AG09309 (cell line): Measurements from ENCODE around the gene AK9.
A peak's percentile ranks its signal among the peaks of the same experiment; 100 is the strongest.
"Not testable (repeated sequence)": the region's sequence is repeated elsewhere in the genome, so short reads cannot be mapped to it uniquely, and the experiment has no call there.

Experiments
- DNase-seq: peaks from one replicate; pipeline ENCODE4 v3.0.0-alpha.2; 2010; ENCODE audit warnings: low read depth
- H3K4me3 ChIP-seq: 2 replicates; pipeline ENCODE4 v1.5.1; 2011; ENCODE audit warnings: mild to moderate bottlenecking, low read depth, low read length, moderate library complexity; ENCODE audit not compliant: control insufficient read depth
- CTCF ChIP-seq: IDR thresholded peaks from 2 replicates; pipeline ENCODE4 v1.5.1; 2011; ENCODE audit warnings: mild to moderate bottlenecking, low read depth, low read length, inconsistent platforms; ENCODE audit not compliant: insufficient read depth, control insufficient read depth; ENCODE audit errors: missing control alignments

Gene AK9

GRCh38 chr6:109611502-109611901 is 79.5 kb downstream of the AK9 start:
- DNase-seq = no peak
- no peak overlapping the region for H3K4me3 ChIP-seq
- no peak for TF ChIP-seq CTCF

GRCh38 chr6:109610590-109610989 is 80.4 kb downstream of the AK9 start:
- no peak for DNase-seq
- TF ChIP-seq CTCF = no peak
- H3K4me3 ChIP-seq = no peak overlapping the region

- TF ChIP-seq CTCF = no peak
- DNase-seq = no peak
- no peak overlapping the region for H3K4me3 ChIP-seq
Observed at GRCh38 chr6:109609737-109610136, 81.3 kb downstream of the AK9 start.

- no peak overlapping the region for H3K4me3 ChIP-seq
- DNase-seq = no peak
- no peak for TF ChIP-seq CTCF
Observed at GRCh38 chr6:109606359-109606758, 84.6 kb downstream of the AK9 start.

GRCh38 chr6:109595998-109596397 is 95.0 kb downstream of the AK9 start:
- peak; percentile 27 for DNase-seq
- H3K4me3 ChIP-seq = no peak overlapping the region
- TF ChIP-seq CTCF = peak; percentile 62

- no peak for DNase-seq
- H3K4me3 ChIP-seq = no peak overlapping the region
- TF ChIP-seq CTCF = no peak
Observed at GRCh38 chr6:109580519-109580918, 110.5 kb downstream of the AK9 start.

- H3K4me3 ChIP-seq = no peak overlapping the region
- no peak for DNase-seq
- TF ChIP-seq CTCF = no peak
Observed at GRCh38 chr6:109579361-109579760, 111.6 kb downstream of the AK9 start.

- not testable (repeated sequence) for DNase-seq
Observed at GRCh38 chr6:109569901-109570300, 121.1 kb downstream of the AK9 start.

More at GRCh38 chr6:109569901-109570300, 121.1 kb downstream of the AK9 start:
- not testable (repeated sequence) for H3K4me3 ChIP-seq
